Measurements from ENCODE around the gene PTPN7.

GRCh38 chr1:202116287-202116686, 44.1 kb downstream of the PTPN7 start:
- TF ChIP-seq, protein P1, sequence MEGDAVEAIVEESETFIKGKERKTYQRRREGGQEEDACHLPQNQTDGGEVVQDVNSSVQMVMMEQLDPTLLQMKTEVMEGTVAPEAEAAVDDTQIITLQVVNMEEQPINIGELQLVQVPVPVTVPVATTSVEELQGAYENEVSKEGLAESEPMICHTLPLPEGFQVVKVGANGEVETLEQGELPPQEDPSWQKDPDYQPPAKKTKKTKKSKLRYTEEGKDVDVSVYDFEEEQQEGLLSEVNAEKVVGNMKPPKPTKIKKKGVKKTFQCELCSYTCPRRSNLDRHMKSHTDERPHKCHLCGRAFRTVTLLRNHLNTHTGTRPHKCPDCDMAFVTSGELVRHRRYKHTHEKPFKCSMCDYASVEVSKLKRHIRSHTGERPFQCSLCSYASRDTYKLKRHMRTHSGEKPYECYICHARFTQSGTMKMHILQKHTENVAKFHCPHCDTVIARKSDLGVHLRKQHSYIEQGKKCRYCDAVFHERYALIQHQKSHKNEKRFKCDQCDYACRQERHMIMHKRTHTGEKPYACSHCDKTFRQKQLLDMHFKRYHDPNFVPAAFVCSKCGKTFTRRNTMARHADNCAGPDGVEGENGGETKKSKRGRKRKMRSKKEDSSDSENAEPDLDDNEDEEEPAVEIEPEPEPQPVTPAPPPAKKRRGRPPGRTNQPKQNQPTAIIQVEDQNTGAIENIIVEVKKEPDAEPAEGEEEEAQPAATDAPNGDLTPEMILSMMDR (conservative IDR thresholded peaks at IDR 0.05): no peak
- TF ChIP-seq EZH2 (IDR thresholded peaks at IDR 0.05; ENCODE audit: low read depth): no peak
